Measurements from ENCODE around the gene ANO7. TPM values are rescaled to one million over a fixed set of nuclear protein-coding genes. Genes with fewer than 3 reads are reported as not detected.
A peak's percentile ranks its signal among the peaks of the same experiment; 100 is the strongest.

ANO7 gene
- total and polyA plus RNA-seq, 11 donors: 0.67 to 3.0 (median 1.1) TPM

DNA sequence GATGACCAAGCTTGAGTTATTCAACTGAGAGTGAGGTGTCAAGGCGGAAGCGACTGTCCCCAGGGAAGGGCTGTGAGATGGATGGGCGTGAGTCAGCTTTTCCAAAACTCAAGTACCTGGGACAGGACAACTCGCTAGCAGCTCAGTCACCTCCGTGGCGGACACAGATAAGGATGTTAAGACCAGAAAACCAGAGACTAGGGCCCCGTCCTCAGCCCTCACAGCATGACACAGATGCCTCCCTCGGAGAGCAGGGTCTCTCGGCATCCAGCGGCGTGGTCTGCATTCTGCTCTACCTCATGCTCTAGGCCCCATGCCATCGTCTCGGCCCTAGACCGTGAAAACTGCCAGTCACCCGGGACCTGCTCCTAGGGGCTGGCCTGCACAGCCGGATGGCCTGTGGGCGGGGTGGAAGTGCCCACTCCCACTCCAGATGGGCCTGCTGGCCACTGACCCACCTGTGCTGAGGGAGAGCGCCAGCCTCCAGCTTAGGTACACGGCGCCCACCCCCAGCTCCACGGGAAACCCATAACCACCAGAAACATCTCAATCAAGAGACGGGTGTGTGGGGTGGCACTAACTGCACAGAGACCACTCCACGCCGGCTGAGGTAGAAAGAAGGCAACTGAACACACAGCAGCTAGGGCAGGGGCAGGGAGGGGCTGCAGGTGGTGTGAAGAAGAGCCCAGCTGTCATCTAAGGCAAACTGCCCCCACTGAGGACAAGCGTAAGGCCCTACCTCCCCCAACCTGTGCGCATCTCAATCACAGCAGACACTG lies 39.8 kb downstream of the ANO7 start:
- intact Hi-C loops (cut with DNase I): no loop called here
- no peaks in the 10 kb centered on the region for H3K9me3 ChIP-seq
- no peak for ATAC-seq
- no peaks in the 10 kb centered on the region for H3K27me3 ChIP-seq
- peaks cover 0 to 44% (median 13%) of the 10 kb centered on the region in 12 donors for H3K4me1 ChIP-seq
- no peak for TF ChIP-seq POLR2A (IDR thresholded peaks at IDR 0.05)
- peak overlapping the region in 6 of 12 donors; percentile 14 to 71 (median 51) for H3K27ac ChIP-seq
- WGBS, 4 donors: 89 to 95% (median 92%) methylated on average over 17 to 26 of the region's 26 CpGs
- DNase-seq: peak in 1 of 5 donors; percentile 54
- H3K4me3 ChIP-seq: no peak overlapping the region
- peaks cover 3 to 81% (median 77%) of the 10 kb centered on the region in 9 donors for H3K36me3 ChIP-seq

DNA sequence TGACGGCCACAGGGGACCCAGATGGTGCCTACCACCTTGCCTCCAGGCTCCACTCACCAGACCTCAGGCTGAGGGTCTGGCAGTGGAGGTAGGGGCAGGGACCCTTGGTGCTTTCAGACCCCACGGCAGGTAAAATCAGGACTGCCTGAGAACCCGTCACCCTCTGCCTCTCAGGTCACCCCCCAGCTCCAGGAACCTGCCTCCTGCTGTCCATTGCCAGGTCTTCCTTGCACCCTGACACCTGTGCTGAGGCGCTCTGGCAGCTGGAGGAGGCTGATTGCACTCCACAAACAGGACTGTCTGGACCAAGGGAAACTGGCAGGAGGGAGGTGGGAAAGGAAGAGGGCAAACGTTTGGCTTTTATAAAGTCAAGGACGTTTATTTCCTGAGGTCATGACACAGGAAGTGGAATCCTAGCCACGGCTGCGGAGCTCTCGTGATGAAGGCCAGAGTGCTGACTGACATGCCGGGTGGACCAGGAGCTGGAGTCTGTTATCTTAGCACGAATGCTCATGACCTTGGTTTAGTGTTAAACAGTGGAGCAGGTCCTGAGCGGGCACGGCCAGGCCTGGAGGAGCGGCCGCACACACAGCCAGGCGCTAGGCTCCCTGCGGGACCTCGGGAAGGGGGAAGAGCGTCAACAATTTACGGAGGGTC lies 40.5 kb downstream of the ANO7 start:
- Histone ChIP-seq H3K27ac (peak overlapping the region in 9 of 12 donors; percentile 14 to 71 (median 46)), H3K27me3 (no peaks in the 10 kb centered on the region), H3K36me3 (peaks cover 3 to 88% (median 84%) of the 10 kb centered on the region in 9 donors), H3K4me3 (no peak overlapping the region), H3K4me1 (peaks cover 0 to 38% (median 9%) of the 10 kb centered on the region in 12 donors), H3K9me3 (no peaks in the 10 kb centered on the region)
- DNase-seq: peak in 3 of 5 donors; percentile 32 to 66 (median 55)
- ATAC-seq: peak; percentile 54 to 72 (median 58)
- intact Hi-C loops (cut with DNase I): no loop called here
- no peak for TF ChIP-seq POLR2A (IDR thresholded peaks at IDR 0.05)
- TF ChIP-seq, protein P1, sequence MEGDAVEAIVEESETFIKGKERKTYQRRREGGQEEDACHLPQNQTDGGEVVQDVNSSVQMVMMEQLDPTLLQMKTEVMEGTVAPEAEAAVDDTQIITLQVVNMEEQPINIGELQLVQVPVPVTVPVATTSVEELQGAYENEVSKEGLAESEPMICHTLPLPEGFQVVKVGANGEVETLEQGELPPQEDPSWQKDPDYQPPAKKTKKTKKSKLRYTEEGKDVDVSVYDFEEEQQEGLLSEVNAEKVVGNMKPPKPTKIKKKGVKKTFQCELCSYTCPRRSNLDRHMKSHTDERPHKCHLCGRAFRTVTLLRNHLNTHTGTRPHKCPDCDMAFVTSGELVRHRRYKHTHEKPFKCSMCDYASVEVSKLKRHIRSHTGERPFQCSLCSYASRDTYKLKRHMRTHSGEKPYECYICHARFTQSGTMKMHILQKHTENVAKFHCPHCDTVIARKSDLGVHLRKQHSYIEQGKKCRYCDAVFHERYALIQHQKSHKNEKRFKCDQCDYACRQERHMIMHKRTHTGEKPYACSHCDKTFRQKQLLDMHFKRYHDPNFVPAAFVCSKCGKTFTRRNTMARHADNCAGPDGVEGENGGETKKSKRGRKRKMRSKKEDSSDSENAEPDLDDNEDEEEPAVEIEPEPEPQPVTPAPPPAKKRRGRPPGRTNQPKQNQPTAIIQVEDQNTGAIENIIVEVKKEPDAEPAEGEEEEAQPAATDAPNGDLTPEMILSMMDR (IDR thresholded peaks at IDR 0.05): no peak
- WGBS, 4 donors: 56 to 66% (median 62%) methylated on average over 19 to 20 of the region's 20 CpGs

DNA sequence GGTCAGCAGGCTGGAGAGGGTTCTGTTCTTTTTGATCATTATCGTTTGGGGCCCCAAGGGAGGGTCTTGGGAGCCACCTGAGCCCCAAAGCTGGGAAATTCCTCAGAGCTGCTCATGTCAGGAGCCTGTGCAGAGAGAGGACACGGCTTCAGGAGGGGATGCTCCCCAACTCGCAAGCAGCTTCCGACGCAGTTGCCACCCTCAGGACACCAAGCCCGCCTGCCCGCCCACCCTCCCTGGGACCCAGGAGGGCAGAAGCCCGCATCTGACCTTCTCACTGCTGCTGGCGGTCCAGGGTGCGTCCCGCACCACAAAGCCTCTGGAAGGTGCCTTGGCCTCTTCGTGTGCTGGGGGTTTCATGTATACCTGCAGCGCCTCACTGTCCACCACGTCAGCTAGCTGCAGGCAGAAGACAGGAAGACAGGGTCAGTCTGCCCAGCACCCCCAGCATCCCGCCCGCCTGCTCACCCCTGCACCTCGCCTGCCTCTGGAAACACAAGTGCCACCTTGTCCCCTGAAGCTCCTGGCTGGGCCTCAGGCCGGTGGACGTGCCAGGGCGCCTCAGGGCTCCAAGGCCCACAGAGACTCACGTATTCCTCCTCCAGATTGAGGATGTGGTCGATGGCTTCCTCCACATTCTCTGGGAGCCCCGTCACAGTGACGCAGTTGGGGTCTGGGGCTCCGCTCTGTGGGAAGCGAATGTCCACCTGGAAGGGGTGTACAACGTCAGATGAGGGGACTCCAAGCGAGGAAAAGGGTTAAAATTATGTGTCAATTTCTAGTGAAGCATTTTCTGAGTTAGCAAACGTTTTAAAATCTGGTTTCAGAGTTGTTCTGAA lies 41.3 kb downstream of the ANO7 start:
- WGBS, 4 donors: 92 to 94% (median 93%) methylated on average over 28 to 29 of the region's 29 CpGs
- H3K27me3 ChIP-seq: no peaks in the 10 kb centered on the region
- ATAC-seq (no peak), DNase-seq (peak in 1 of 5 donors; percentile 54)
- no peaks in the 10 kb centered on the region for H3K9me3 ChIP-seq
- intact Hi-C loops (cut with DNase I): no loop called here
- H3K4me3 ChIP-seq: no peak overlapping the region
- H3K27ac ChIP-seq: peak overlapping the region in 9 of 12 donors; percentile 14 to 71 (median 46)
- peaks cover 0 to 30% (median under 1%) of the 10 kb centered on the region in 12 donors for H3K4me1 ChIP-seq
- peaks cover 3 to 96% (median 92%) of the 10 kb centered on the region in 9 donors for H3K36me3 ChIP-seq
- TF ChIP-seq, protein P1 (IDR thresholded peaks at IDR 0.05): no peak
- no peak for TF ChIP-seq POLR2A (IDR thresholded peaks at IDR 0.05)

DNA sequence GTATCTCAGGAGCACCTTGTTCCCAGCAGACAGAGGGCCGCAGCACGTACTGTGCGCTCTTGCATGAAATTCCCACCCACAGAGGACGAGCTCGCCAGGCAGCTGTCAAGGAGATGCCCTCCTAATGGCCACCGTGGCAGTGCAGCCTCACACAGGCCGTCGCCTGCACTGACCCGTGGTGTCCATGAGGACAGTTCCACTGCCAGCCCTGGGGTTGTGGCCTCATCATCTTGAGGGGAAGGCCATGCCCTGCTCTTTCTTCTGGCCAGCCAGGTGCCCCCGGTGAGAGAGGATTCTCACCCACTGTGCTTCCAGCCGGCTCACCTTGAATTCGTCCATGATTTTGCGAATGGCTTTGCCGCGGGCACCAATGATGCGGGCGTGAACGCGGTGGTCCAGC lies 42.0 kb downstream of the ANO7 start:
- Histone ChIP-seq H3K36me3 (peaks cover 3 to 99% (median 95%) of the 10 kb centered on the region in 9 donors), H3K27ac (no peak overlapping the region), H3K9me3 (no peaks in the 10 kb centered on the region), H3K27me3 (no peaks in the 10 kb centered on the region), H3K4me3 (no peak overlapping the region), H3K4me1 (peaks cover 0 to 29% (median 0%) of the 10 kb centered on the region in 12 donors)
- WGBS, 4 donors: 92 to 96% (median 94%) methylated on average over 18 to 19 of the region's 19 CpGs
- DNase-seq (peak in 1 of 5 donors; percentile 42), ATAC-seq (no peak)
- no peak for TF ChIP-seq POLR2A (IDR thresholded peaks at IDR 0.05)
- TF ChIP-seq, protein P1 (IDR thresholded peaks at IDR 0.05): no peak
- intact Hi-C loops (cut with DNase I): no loop called here
